ENCODE results near the gene RABGGTB.

RABGGTB gene

GRCh38 chr1:75764057-75764655 is 21.9 kb upstream of the RABGGTB start:
- Histone ChIP-seq H3K27ac (replicated peaks) (no peak overlapping the region), H3K27me3 (ENCODE audit: insufficient read depth, poor library complexity, severe bottlenecking) (no peaks in the 10 kb centered on the region), H3K4me3 (replicated peaks; ENCODE audit: insufficient read depth, low read length) (no peak overlapping the region)
- no peak for DNase-seq (ENCODE audit: low read depth in 1 of 2, low spot score in 1 of 2)
- no peak for TF ChIP-seq POLR2AphosphoS5 (IDR thresholded peaks at IDR 0.05; ENCODE audit: low read depth)
- no peak for TF ChIP-seq SPI1 (IDR thresholded peaks at IDR 0.05; ENCODE audit: borderline replicate concordance, low read depth)
- TF ChIP-seq, protein P1, sequence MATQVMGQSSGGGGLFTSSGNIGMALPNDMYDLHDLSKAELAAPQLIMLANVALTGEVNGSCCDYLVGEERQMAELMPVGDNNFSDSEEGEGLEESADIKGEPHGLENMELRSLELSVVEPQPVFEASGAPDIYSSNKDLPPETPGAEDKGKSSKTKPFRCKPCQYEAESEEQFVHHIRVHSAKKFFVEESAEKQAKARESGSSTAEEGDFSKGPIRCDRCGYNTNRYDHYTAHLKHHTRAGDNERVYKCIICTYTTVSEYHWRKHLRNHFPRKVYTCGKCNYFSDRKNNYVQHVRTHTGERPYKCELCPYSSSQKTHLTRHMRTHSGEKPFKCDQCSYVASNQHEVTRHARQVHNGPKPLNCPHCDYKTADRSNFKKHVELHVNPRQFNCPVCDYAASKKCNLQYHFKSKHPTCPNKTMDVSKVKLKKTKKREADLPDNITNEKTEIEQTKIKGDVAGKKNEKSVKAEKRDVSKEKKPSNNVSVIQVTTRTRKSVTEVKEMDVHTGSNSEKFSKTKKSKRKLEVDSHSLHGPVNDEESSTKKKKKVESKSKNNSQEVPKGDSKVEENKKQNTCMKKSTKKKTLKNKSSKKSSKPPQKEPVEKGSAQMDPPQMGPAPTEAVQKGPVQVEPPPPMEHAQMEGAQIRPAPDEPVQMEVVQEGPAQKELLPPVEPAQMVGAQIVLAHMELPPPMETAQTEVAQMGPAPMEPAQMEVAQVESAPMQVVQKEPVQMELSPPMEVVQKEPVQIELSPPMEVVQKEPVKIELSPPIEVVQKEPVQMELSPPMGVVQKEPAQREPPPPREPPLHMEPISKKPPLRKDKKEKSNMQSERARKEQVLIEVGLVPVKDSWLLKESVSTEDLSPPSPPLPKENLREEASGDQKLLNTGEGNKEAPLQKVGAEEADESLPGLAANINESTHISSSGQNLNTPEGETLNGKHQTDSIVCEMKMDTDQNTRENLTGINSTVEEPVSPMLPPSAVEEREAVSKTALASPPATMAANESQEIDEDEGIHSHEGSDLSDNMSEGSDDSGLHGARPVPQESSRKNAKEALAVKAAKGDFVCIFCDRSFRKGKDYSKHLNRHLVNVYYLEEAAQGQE (IDR thresholded peaks at IDR 0.05; ENCODE audit: insufficient replicate concordance, low read depth): no peak
- TF ChIP-seq GABPA (IDR thresholded peaks at IDR 0.05; ENCODE audit: low read depth): no peak
- TF ChIP-seq, protein P2, sequence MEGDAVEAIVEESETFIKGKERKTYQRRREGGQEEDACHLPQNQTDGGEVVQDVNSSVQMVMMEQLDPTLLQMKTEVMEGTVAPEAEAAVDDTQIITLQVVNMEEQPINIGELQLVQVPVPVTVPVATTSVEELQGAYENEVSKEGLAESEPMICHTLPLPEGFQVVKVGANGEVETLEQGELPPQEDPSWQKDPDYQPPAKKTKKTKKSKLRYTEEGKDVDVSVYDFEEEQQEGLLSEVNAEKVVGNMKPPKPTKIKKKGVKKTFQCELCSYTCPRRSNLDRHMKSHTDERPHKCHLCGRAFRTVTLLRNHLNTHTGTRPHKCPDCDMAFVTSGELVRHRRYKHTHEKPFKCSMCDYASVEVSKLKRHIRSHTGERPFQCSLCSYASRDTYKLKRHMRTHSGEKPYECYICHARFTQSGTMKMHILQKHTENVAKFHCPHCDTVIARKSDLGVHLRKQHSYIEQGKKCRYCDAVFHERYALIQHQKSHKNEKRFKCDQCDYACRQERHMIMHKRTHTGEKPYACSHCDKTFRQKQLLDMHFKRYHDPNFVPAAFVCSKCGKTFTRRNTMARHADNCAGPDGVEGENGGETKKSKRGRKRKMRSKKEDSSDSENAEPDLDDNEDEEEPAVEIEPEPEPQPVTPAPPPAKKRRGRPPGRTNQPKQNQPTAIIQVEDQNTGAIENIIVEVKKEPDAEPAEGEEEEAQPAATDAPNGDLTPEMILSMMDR (IDR thresholded peaks at IDR 0.05; ENCODE audit: insufficient read depth, low read length): no peak

DNA sequence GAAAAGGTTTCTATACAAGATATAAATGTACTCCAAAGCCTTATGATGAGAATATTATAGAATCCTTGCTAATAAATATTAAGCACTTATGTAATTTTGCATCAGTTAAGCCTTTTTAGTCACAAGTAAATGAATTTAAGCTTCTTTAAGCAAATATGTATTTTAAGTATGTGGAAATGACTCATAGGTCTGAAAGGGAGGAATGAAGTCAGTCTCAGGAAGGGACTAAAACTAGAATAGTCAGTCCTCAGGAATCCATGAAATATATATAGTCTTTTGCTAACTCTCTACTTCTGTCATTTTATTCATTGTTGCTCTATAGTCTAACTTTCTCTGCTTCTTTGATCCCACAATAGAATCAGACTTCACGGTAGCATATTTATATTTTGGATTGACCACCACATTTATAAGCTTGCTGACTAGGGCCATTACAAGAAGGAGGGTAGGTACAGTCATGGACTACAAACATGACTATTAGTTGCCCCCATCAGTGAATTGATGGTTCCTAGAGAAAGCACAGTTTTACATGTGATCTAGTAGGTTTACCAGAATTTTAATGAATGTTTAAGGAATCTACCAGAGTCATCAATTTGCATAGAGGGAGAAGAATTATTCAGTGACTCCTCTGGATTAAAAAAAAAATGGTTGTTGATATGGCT is 20.2 kb upstream of the RABGGTB start:
- DNase-seq (ENCODE audit: low read depth in 1 of 2, low spot score in 1 of 2): no peak
- Histone ChIP-seq H3K27ac (replicated peaks) (no peak overlapping the region), H3K4me3 (replicated peaks; ENCODE audit: insufficient read depth, low read length) (no peak overlapping the region), H3K27me3 (ENCODE audit: insufficient read depth, poor library complexity, severe bottlenecking) (no peaks in the 10 kb centered on the region)
- TF ChIP-seq POLR2AphosphoS5 (IDR thresholded peaks at IDR 0.05; ENCODE audit: low read depth) (no peak), GABPA (IDR thresholded peaks at IDR 0.05; ENCODE audit: low read depth) (no peak), SPI1 (IDR thresholded peaks at IDR 0.05; ENCODE audit: borderline replicate concordance, low read depth) (no peak)
- TF ChIP-seq, protein P1 (IDR thresholded peaks at IDR 0.05; ENCODE audit: insufficient replicate concordance, low read depth): no peak
- TF ChIP-seq, protein P2 (IDR thresholded peaks at IDR 0.05; ENCODE audit: insufficient read depth, low read length): no peak

- TF ChIP-seq SPI1 (IDR thresholded peaks at IDR 0.05; ENCODE audit: borderline replicate concordance, low read depth) (no peak), GABPA (IDR thresholded peaks at IDR 0.05; ENCODE audit: low read depth) (no peak), POLR2AphosphoS5 (IDR thresholded peaks at IDR 0.05; ENCODE audit: low read depth) (no peak)
- TF ChIP-seq, protein P1 (IDR thresholded peaks at IDR 0.05; ENCODE audit: insufficient replicate concordance, low read depth): no peak
- TF ChIP-seq, protein P2 (IDR thresholded peaks at IDR 0.05; ENCODE audit: insufficient read depth, low read length): no peak
- no peaks in the 10 kb centered on the region for H3K27me3 ChIP-seq (ENCODE audit: insufficient read depth, poor library complexity, severe bottlenecking)
- H3K4me3 ChIP-seq (replicated peaks; ENCODE audit: insufficient read depth, low read length): no peak overlapping the region
- DNase-seq (ENCODE audit: low read depth in 1 of 2, low spot score in 1 of 2): no peak
- H3K27ac ChIP-seq (replicated peaks): no peak overlapping the region
Observed at GRCh38 chr1:75768016-75768415, 18.0 kb upstream of the RABGGTB start.
